ENCODE results near the gene TOR2A.

DNA sequence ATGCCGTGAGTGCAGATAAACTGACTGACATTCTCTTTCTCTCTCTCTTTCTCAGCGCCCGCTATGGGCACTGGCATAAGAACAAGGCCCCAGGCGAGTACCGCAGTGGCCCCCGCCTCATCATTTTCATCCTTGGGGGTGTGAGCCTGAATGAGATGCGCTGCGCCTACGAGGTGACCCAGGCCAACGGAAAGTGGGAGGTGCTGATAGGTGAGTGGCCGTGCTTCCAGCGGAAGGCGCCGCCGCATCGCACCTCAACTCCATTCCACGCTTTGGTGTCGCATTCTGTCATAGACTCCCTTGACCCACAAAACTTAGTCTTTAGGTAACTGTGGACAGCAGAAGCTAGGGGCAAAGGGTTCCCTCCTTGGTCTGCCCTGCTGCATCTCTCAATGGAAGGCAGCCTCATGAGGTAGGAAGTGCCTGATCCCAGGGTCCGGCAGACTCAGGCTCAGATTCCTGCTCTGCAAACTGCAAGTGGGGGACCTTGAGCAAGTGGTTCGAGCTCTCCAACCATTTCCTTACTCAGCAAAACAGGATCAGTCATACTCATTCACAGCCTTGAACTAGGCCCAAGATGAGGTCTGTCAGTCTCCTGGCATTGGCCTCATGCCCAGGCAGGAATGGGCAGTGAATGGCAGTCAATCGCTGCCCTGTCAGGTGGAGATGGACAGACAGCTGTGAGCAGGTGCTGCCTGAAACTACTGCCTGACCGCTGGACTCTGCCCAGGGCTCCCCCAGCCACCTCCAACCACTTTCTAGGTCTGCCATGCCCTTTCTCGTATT, 52.5 kb downstream of the TOR2A start:
- no peak for TF ChIP-seq EP300 (IDR thresholded peaks at IDR 0.05)
- TF ChIP-seq, protein P1, sequence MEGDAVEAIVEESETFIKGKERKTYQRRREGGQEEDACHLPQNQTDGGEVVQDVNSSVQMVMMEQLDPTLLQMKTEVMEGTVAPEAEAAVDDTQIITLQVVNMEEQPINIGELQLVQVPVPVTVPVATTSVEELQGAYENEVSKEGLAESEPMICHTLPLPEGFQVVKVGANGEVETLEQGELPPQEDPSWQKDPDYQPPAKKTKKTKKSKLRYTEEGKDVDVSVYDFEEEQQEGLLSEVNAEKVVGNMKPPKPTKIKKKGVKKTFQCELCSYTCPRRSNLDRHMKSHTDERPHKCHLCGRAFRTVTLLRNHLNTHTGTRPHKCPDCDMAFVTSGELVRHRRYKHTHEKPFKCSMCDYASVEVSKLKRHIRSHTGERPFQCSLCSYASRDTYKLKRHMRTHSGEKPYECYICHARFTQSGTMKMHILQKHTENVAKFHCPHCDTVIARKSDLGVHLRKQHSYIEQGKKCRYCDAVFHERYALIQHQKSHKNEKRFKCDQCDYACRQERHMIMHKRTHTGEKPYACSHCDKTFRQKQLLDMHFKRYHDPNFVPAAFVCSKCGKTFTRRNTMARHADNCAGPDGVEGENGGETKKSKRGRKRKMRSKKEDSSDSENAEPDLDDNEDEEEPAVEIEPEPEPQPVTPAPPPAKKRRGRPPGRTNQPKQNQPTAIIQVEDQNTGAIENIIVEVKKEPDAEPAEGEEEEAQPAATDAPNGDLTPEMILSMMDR (IDR thresholded peaks at IDR 0.05), result no peak

All from ovary (tissue), 3 donors.